HG03521 (cell line): ENCODE results near the gene ADCY4.
"Not testable (repeated sequence)": the region's sequence is repeated elsewhere in the genome, so short reads cannot be mapped to it uniquely, and the experiment has no call there.

Experiments used
- ATAC-seq: cut with Tn5 transposase; IDR thresholded peaks from one replicate; pipeline ENCODE4 v1.9.1; 2021; ENCODE audit warnings: mild to moderate bottlenecking, moderate library complexity; ENCODE audit not compliant: unreplicated experiment

Gene ADCY4

DNA sequence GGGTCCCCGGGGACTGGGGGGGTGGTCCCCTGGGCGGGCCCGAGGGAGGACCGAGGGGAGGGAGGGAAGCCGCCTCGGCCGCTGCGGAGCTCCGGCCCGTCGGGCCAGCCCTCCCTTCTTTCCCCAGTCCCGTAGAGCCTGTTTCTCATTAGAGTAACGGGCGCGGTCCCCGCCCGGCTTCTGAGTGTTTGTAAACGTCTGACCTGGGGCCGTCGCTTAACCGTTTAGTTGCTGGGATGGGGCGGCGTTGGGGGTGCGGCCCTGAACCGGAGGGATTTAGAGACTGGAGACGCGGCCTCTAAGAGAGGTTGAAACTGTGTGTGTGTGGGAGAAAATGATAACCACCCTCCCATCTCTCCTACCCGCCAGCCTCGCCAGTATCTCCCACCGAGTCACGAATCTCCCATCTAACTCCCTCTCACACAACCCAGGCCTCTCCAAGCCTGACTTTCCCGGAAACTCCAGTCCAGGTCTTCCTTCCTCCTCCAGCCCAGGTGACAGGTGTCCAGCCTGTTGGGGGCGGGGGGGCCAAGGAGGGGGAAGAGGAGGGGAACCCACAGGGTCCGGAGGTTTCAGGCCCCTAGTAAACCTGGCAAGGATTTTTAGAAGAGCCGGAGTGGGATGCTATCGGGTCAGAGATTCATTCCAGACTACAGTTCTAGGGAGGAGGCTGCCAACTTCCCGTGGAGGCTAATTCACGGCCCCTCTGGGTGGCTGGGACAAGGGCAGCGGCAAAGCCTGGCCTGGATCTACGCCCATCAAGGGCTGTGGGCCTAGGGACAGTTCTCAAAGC lies 32.0 kb upstream of the ADCY4 start:
- peak; percentile 42 for ATAC-seq

DNA sequence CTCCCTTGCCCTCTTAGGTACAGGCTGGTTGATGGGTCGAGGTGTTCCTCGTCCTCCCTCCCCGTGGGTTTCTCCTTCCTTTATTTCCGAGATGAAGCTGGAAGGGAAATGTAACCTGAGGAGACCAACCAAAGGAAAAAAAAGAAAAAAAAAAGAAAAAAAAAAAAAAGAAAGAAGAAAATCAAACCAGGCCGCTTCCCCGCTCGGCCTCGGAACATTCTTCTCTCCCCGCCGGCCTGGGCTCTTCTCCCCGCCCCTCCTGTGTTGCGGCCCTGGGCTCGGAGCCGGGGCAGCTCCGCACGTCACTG lies 31.5 kb upstream of the ADCY4 start:
- ATAC-seq = no peak

DNA sequence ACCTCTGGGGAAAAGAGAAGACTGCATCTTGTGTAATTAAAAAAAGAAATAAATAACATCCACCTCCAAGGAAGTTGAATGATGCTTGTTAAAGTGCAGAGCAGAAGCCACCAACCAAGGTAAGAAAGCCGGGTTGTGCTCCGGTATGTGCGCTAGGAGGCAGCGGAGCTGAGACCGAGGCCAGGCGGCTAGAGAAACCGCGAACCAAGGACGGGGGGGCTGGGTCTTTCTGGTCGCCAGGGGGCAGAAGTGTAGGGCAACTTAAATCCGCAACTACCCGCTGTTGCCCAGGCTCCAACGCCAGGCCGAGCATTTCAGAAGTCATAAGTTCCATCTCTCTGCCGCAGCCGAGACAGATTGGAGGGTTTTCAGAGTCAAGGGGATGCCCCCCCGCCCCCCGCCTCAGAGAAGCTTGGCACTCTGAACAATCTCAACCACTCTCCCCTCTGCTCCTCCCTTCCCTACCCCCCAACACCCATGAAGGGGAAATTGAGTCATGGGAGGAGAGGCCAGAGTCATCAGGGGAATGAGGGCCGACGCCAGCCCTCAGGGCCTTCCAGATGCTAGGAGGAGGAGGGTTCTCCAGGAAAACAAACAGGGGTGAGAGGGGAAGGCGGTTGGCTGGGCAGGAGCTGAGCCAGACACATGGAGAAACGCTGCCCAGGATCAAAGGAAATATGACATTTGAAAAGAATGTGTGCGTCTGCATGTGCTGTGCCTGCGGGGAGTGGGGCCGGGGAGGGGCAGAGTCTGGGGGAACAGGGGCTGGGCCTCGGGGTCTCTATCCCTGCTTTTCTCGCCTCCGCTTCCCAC lies 30.9 kb upstream of the ADCY4 start:
- peak; percentile 38 for ATAC-seq

DNA sequence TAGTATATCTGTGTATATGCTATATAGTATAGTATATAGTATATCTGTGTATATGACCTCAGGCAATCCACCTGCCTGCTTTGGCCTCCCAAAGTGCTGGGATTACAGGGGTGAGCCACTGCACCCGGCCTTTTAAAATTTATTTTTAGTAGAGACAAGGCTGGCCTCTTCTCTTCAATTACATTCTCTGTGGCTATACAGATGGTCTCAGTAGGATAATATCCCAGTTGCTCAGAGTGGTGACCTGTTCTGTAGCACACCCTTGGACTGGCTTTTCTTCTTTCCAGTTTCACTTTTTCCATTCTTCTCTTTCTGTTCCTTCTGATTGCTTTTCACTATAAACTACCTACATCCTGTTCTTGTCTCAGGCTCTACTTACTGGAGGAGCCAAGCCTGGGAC lies 30.0 kb upstream of the ADCY4 start:
- ATAC-seq = no peak

DNA sequence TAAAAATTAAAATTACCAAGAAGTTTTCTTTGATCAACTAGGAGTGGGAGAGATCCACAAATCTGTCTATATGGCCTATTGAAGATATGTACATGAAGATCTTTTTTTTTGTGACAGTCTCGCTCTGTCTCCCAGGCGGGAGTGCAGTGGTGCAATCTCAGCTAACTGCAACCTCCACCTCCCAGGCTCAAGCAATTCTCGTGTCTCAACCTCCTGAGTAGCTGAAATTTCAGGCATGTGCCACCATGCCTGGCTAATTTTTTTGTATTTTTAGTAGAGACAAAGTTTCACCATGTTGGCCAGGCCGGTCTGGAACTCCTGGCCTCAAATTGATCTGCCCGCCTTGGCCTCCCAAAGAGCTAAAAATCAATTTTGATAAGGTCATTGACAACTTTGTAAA lies 28.5 kb upstream of the ADCY4 start:
- ATAC-seq = no peak

GRCh38 chr14:24362241-24362960 lies 27.5 kb upstream of the ADCY4 start:
- no peak for ATAC-seq

DNA sequence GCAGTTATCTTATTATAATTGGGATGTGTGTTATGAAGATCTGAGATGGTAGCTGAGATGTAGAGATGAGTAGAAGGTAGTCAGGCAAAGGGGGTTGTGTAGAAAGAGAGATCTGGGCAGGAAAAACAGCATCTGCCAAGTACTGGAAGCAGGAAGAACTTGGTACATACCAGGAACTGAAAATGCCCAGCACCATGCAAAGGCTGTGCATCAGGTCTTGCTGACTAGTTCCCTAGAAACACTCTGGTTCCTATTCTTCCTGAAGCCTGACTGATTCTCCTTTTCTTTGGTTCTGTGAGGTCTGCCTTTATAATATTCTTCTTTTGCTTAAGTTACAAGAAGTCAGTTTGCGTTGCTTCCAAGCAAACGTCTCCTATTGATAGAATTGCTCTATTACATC lies 26.5 kb upstream of the ADCY4 start:
- ATAC-seq = no peak

- no peak for ATAC-seq
Observed at GRCh38 chr14:24360281-24360680, 25.4 kb upstream of the ADCY4 start.

GRCh38 chr14:24356208-24356607 lies 21.3 kb upstream of the ADCY4 start:
- ATAC-seq = no peak

- no peak for ATAC-seq
Observed at GRCh38 chr14:24355009-24355408, 20.1 kb upstream of the ADCY4 start.

DNA sequence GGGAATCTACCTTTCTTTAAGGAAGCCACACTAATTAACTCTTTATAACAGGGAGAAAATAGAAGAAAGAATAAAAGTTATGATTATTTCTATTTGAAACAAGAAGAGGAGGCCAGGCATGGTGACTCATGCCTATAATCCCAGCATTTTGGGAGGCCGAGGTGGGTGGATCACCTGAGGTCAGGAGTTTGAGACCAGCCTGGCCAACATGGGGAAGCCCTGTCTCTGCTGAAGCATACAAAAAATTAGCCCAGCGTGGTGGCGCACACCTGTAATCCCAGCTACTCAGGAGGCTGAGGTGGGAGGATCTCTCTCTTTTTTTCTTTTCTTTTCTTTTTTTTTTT lies 19.6 kb upstream of the ADCY4 start:
- not testable (repeated sequence) for ATAC-seq

GRCh38 chr14:24353559-24354481 lies 18.9 kb upstream of the ADCY4 start:
- ATAC-seq = no peak

DNA sequence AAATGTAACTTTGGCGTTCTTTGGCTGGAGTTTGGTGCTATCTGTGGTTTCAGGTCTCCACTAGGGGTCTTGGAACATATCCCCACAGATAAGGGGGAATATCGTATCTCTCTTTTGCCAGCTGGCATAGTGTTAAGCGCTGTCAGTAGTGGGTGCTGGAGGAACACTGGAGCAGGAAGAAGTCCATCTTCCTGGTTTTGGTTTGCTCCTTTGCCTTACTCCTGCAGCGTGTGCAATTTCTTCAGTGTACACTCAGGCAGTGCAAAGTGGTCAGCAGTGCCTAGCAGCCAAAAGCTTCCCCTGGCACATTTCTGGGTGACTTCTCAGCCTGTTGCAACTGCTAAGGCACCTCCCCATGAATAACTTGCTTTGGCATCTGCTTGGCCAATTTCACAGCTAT lies 16.6 kb upstream of the ADCY4 start:
- no peak for ATAC-seq

GRCh38 chr14:24349742-24350141 lies 14.9 kb upstream of the ADCY4 start:
- no peak for ATAC-seq

DNA sequence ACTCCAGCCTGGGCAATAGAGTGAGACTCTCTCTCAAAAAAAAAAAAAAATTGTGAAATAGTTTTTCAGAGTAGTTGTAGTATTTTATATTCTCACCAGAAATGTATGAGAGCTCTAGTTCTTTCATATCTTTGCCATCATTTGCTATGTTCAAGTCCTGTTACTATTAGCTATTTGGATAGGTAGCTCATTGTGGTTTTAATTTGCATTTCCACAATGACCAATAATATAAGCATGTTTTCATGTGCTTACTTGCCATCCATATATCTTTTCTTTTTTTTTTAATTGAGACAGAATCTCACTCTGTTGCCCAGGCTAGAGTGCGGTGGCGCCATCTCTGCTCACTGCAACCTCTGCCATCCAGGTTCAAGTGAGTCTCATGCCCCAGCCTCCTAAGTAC lies 13.3 kb upstream of the ADCY4 start:
- no peak for ATAC-seq

GRCh38 chr14:24347134-24347533 lies 12.3 kb upstream of the ADCY4 start:
- no peak for ATAC-seq

DNA sequence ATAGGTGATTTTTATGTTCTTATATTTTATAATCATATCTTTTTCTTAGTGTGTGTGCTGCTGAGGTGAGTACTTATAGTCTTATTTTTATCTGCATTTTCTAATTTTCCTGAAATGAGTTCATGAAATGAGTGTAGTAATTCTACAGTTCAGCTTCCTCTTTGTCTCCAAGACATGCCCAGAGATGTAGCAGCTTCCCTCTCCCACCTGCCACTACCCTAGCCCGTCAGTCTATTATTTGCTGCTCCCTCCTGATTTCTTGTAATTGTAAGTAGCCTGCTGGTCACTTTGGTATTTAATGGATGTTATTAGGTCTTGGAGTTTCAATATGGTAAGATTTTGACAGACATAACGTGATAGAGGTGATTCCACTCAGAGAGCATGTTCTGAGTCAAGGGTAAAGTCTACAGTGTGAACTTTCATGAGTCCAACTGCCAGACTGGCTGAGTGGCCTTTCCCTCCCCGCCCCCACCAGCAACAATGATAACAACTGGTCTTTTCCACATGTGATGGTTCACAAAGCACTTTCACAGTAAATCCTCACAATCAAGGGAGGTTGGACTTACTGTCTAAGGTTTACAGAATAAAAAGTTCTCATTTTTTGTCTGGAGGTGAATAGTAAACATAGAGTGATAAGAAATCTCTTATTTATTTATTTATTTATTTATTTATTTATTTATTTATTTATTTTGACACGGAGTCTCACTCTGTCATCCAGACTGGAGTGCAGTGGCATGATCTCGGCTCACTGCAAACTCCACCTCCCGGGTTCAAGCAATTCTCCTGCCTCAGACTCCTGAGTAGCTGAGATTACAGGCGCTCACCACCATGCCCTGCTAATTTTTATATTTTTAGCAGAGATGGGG lies 9.2 kb upstream of the ADCY4 start:
- ATAC-seq = no peak

DNA sequence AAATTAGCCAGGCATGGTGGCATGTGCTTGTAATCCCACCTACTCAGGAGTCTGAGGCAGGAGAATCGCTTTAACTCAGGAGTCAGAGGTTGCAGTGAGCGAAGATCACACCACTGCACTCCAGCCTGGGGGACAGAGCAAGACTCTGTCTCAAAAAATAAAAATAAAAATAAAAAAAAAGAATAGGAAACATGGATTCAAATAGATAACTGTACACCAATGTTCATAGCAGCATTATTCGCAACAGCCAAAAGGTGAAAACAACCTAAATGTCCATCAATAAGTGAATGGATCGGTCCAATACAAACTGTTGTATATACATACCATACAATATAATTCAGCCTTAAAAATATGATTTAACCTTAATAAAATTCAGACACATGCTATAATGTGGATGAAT lies 8.0 kb upstream of the ADCY4 start:
- no peak for ATAC-seq

- ATAC-seq = no peak
Observed at GRCh38 chr14:24340606-24341005, 5.7 kb upstream of the ADCY4 start.
